Spleen (tissue), 7 donors: ENCODE results near the gene GBP7.

Experiments used
- CTCF ChIP-seq, 11 experiments: fragments of 200-600 bp in 7 of 11; fragments of 450-650 bp in 4 of 11; sonication (generic) in 4 of 11; IDR thresholded peaks in 8 of 11; conservative IDR thresholded peaks in 3 of 11; 1 replicate in 7 of 11; 2 replicates in 4 of 11; pipeline versions ENCODE4 v1.4.0 to v1.8.0; 2016 to 2021; ENCODE audit warnings: antibody characterized with exemption in 11 of 11, inconsistent platforms in 4 of 11, mild to moderate bottlenecking in 1 of 11
- POLR2A ChIP-seq, 3 donors: fragments of 450-650 bp; IDR thresholded peaks; one replicate each; pipeline ENCODE4 v1.5.1; 2017; ENCODE audit warnings: antibody characterized with exemption in 3 of 3, mild to moderate bottlenecking in 1 of 3
- POLR2AphosphoS5 ChIP-seq, 3 donors: sonication (generic); formaldehyde crosslinking; IDR thresholded peaks; one replicate each; pipeline ENCODE4 v1.5.1; 2017; ENCODE audit warnings: antibody characterized with exemption in 3 of 3
- donor health status: DM: no; HTN: no; CAD: no; lungs with moderate emphysema.
- donor health status: DM: no; HTN: no; CAD: no.
- donor health status: DM: no; HTN: no; CAD: no.

- TF ChIP-seq POLR2A (IDR thresholded peaks at IDR 0.05), result no peak
- TF ChIP-seq CTCF (IDR thresholded peaks at IDR 0.05 in 8 of 11, conservative IDR thresholded peaks at IDR 0.05 in 3 of 11), result no peak
- no peak for TF ChIP-seq POLR2AphosphoS5 (IDR thresholded peaks at IDR 0.05)
Observed at GRCh38 chr1:89170170-89171066, 5.4 kb downstream of the GBP7 start.
